Measurements from ENCODE around the gene HOXA11. TPM values are rescaled to one million over a fixed set of nuclear protein-coding genes. Genes with fewer than 3 reads are reported as not detected.

HOXA11 gene
- total and polyA plus RNA-seq, 10 donors: not detected

- Histone ChIP-seq H3K4me1 (peaks cover 19 to 48% (median 39%) of the 10 kb centered on the region in 6 donors), H3K27ac (no peak overlapping the region), H3K36me3 (no peaks in the 10 kb centered on the region), H3K9me3 (no peaks in the 10 kb centered on the region), H3K27me3 (replicated peaks in 1 of 7) (peaks cover 26 to 100% (median 100%) of the 10 kb centered on the region in 7 donors), H3K4me3 (no peak overlapping the region)
- WGBS, 5 donors: 66 to 86% (median 73%) methylated on average over 9 to 12 of the region's 12 CpGs
- no peak for TF ChIP-seq POLR2AphosphoS5 (IDR thresholded peaks at IDR 0.05)
- intact Hi-C loops (cut with DNase I; ENCODE audit: low total_unique reads): loop anchor here (10.0 kb wide), 1 partner anchor 1326 kb away; no protein-coding TSS in a partner anchor
- DNase-seq: peak; percentile 61
Observed at GRCh38 chr7:27180431-27181420, 4.3 kb downstream of the HOXA11 start.

GRCh38 chr7:27179503-27180430 lies 5.3 kb downstream of the HOXA11 start:
- H3K4me1 ChIP-seq: peaks cover 15 to 44% (median 30%) of the 10 kb centered on the region in 6 donors
- DNase-seq: peak; percentile 89
- peaks cover 19 to 100% (median 100%) of the 10 kb centered on the region in 7 donors for H3K27me3 ChIP-seq (replicated peaks in 1 of 7)
- no peaks in the 10 kb centered on the region for H3K36me3 ChIP-seq
- peak overlapping the region in 2 of 8 donors; percentile 8 to 48 for H3K4me3 ChIP-seq
- intact Hi-C loops (cut with DNase I; ENCODE audit: low total_unique reads): loop anchor here (10.0 kb wide), 1 partner anchor 1325 kb away; no protein-coding TSS in a partner anchor
- WGBS, 5 donors: 16 to 28% (median 19%) methylated on average over 52 to 56 of the region's 56 CpGs
- peak; percentile 23 to 91 (median 81) for TF ChIP-seq CTCF (IDR thresholded peaks at IDR 0.05 in 8 of 11, conservative IDR thresholded peaks at IDR 0.05 in 3 of 11)
- no peak for TF ChIP-seq POLR2A (IDR thresholded peaks at IDR 0.05)
- peak; percentile 25 to 70 (median 60) for TF ChIP-seq POLR2AphosphoS5 (IDR thresholded peaks at IDR 0.05)
- no peak overlapping the region for H3K27ac ChIP-seq
- no peaks in the 10 kb centered on the region for H3K9me3 ChIP-seq

GRCh38 chr7:27179030-27179429 lies 6.0 kb downstream of the HOXA11 start:
- Histone ChIP-seq H3K4me3 (no peak overlapping the region), H3K4me1 (peaks cover 13 to 44% (median 29%) of the 10 kb centered on the region in 6 donors), H3K36me3 (no peaks in the 10 kb centered on the region), H3K27ac (no peak overlapping the region), H3K9me3 (no peaks in the 10 kb centered on the region), H3K27me3 (replicated peaks in 1 of 7) (peaks cover 19 to 100% (median 100%) of the 10 kb centered on the region in 7 donors)
- DNase-seq: peak; percentile 14
- 63 to 75% (median 71%) methylated on average over 14 of the region's 14 CpGs for WGBS, 5 donors
- TF ChIP-seq POLR2A (IDR thresholded peaks at IDR 0.05) (no peak), CTCF (IDR thresholded peaks at IDR 0.05 in 8 of 11, conservative IDR thresholded peaks at IDR 0.05 in 3 of 11) (no peak), POLR2AphosphoS5 (IDR thresholded peaks at IDR 0.05) (no peak)
- intact Hi-C loops (cut with DNase I; ENCODE audit: low total_unique reads): no loop called here

GRCh38 chr7:27178366-27178765 lies 6.7 kb downstream of the HOXA11 start:
- Histone ChIP-seq H3K36me3 (no peaks in the 10 kb centered on the region), H3K4me1 (peaks cover 16 to 44% (median 29%) of the 10 kb centered on the region in 6 donors), H3K27me3 (replicated peaks in 1 of 7) (peaks cover 19 to 100% (median 100%) of the 10 kb centered on the region in 7 donors), H3K4me3 (no peak overlapping the region), H3K9me3 (no peaks in the 10 kb centered on the region), H3K27ac (no peak overlapping the region)
- WGBS, 5 donors: 90 to 95% (median 92%) methylated on average over 6 of the region's 6 CpGs
- intact Hi-C loops (cut with DNase I; ENCODE audit: low total_unique reads): no loop called here
- TF ChIP-seq CTCF (IDR thresholded peaks at IDR 0.05 in 8 of 11, conservative IDR thresholded peaks at IDR 0.05 in 3 of 11): no peak
- no peak for TF ChIP-seq POLR2A (IDR thresholded peaks at IDR 0.05)
- TF ChIP-seq POLR2AphosphoS5 (IDR thresholded peaks at IDR 0.05): no peak
- DNase-seq: peak; percentile 1
